ENCODE data around the gene CD177. TPM values are rescaled to one million over a fixed set of nuclear protein-coding genes. Genes with fewer than 3 reads are reported as not detected.

The CD177 gene
- 0.16 TPM in 1 of 2 replicates, not detected in the other for total RNA-seq

GRCh38 chr19:43353606-43354304 lies at the start of gene CD177:
Gene CD177, plus strand, starts transcription at chr19:43353686. Its CDS starts 29 bp downstream, at chr19:43353715.

Other genes starting within 250 kb of the CD177 start
- gene PSG5, start 167.2 kb upstream of the CD177 start, total RNA-seq = 3.8 TPM in 1 of 2 replicates, not detected in the other
- gene PSG4, start 148.0 kb upstream of the CD177 start, total RNA-seq = under 0.01 and 0.16 TPM in 2 replicates
- under 0.01 TPM in 1 of 2 replicates, not detected in the other for gene PSG9, start 84.2 kb upstream of the CD177 start, total RNA-seq
- gene TEX101, start 61.2 kb downstream of the CD177 start, total RNA-seq = not detected in 2 replicates
- gene LYPD3, start 111.9 kb downstream of the CD177 start, total RNA-seq = 0.17 and 1.1 TPM in 2 replicates
- gene PHLDB3, start 151.1 kb downstream of the CD177 start, total RNA-seq = 18.4 and 41.0 TPM in 2 replicates
- 93.0 and 131 TPM in 2 replicates for gene ETHE1, start 173.5 kb downstream of the CD177 start, total RNA-seq
- 0.16 and 0.60 TPM in 2 replicates for gene ZNF575, start 179.5 kb downstream of the CD177 start, total RNA-seq
- 10.5 and 17.8 TPM in 2 replicates for gene XRCC1, start 221.8 kb downstream of the CD177 start, total RNA-seq
- gene PINLYP, start 222.1 kb downstream of the CD177 start, total RNA-seq = 3.8 and 6.3 TPM in 2 replicates
- gene IRGQ, start 242.4 kb downstream of the CD177 start, total RNA-seq = 12.9 and 14.2 TPM in 2 replicates
- gene ZNF576, start 242.9 kb downstream of the CD177 start, total RNA-seq = 8.2 and 8.8 TPM in 2 replicates

All from bronchial smooth muscle cell (primary cell).